A549 (cell line): ENCODE measurements around the gene PLEKHA4. TPM values are rescaled to one million over a fixed set of nuclear protein-coding genes. Genes with fewer than 3 reads are reported as not detected.
A peak's percentile ranks its signal among the peaks of the same experiment; 100 is the strongest.

ENCODE experiments used
- ATAC-seq, 2 experiments: fragments of 200-7000 bp in 1 of 2; fragments of >200 bp in 1 of 2; cut with Nextera tagmentation in 1 of 2; cut with Tn5 transposase in 1 of 2; 3 replicates each; pipeline versions ENCODE4 v1.8.0 to v1.9.1; 2018 to 2020; ENCODE audit warnings: mild to moderate bottlenecking in 1 of 2, moderate library complexity in 1 of 2
- CTCF ChIA-PET: fragments of 300-600 bp; sonication (Branson Sonifier 250); formaldehyde crosslinking; extraction: SDS; loops from one replicate; lab custom pipeline; 2021; ENCODE audit warnings: antibody characterized with exemption, inconsistent platforms; lab: Yijun Ruan, JAX
- POLR2A ChIA-PET: fragments of 350-600 bp; formaldehyde crosslinking; extraction: SDS; loops from one replicate; lab custom pipeline; 2021; ENCODE audit warnings: antibody characterized with exemption, inconsistent platforms; lab: Yijun Ruan, JAX
- DNase-seq, 2 experiments: peaks; one replicate each; pipeline versions ENCODE4 v3.0.0 to v3.0.0-alpha.2; 2011 to 2016; ENCODE audit warnings: low read depth in 1 of 2, low spot score in 1 of 2
- FAIRE-seq: peaks from 2 replicates; lab custom pipeline; 2011; peaks lifted over from hg19 to GRCh38; lab: Jason Lieb, UNC
- H3K27ac ChIP-seq, 2 experiments: fragments of >200 bp; sonication (Bioruptor Twin); formaldehyde crosslinking; 3 replicates each; pipeline ENCODE4 v1.5.1; 2016 to 2017
- H3K4me1 ChIP-seq: fragments of >200 bp; sonication (Bioruptor Twin); formaldehyde crosslinking; 3 replicates; pipeline ENCODE4 v1.6.1; 2016
- H3K4me2 ChIP-seq: fragments of >200 bp; sonication (Bioruptor Twin); formaldehyde crosslinking; 3 replicates; pipeline ENCODE4 v1.6.1; 2016
- H3K4me3 ChIP-seq: fragments of >200 bp; sonication (Bioruptor Twin); formaldehyde crosslinking; 3 replicates; pipeline ENCODE4 v1.5.1; 2016
- H3K9me3 ChIP-seq: fragments of >200 bp; sonication (Bioruptor Twin); formaldehyde crosslinking; 3 replicates; pipeline ENCODE4 v1.6.1; 2016
- ATOH8 ChIP-seq: fragments of 250-450 bp; sonication (Bioruptor Pico); IDR thresholded peaks from 2 replicates; pipeline ENCODE4 v1.5.0; 2020; ENCODE audit warnings: low read depth, mild to moderate bottlenecking, moderate library complexity
- BCL3 ChIP-seq: fragments of >200 bp; sonication (Bioruptor Twin); formaldehyde crosslinking; IDR thresholded peaks from 3 replicates; pipeline ENCODE4 v1.6.1; 2016
- CHD2 ChIP-seq: fragments of 150-350 bp; IDR thresholded peaks from 2 replicates; pipeline ENCODE4 v1.6.1; 2014; ENCODE audit warnings: low read length; ENCODE audit not compliant: partially characterized antibody
- EHF ChIP-seq: fragments of 250-450 bp; sonication (Bioruptor Pico); IDR thresholded peaks from 2 replicates; pipeline ENCODE4 v1.5.0; 2020; ENCODE audit warnings: mild to moderate bottlenecking
- EHMT2 ChIP-seq: fragments of 200-600 bp; sonication (generic); IDR thresholded peaks from 2 replicates; pipeline ENCODE4 v1.6.1; 2016; ENCODE audit warnings: antibody characterized with exemption, low read depth, mild to moderate bottlenecking, moderate library complexity
- EP300 ChIP-seq, 2 experiments: fragments of >200 bp; sonication (Bioruptor Twin); formaldehyde crosslinking; IDR thresholded peaks; 2 replicates in 1 of 2; 3 replicates in 1 of 2; pipeline ENCODE4 v1.6.1; 2016 to 2017
- FOSB ChIP-seq: fragments of 250-450 bp; sonication (Bioruptor Pico); IDR thresholded peaks from 2 replicates; pipeline ENCODE4 v1.5.0; 2020; ENCODE audit warnings: mild to moderate bottlenecking, moderate library complexity
- GATA3 ChIP-seq: IDR thresholded peaks from 2 replicates; pipeline ENCODE4 v1.6.1; 2012; ENCODE audit warnings: borderline replicate concordance
- HES2 ChIP-seq: fragments of >200 bp; sonication (Bioruptor Twin); formaldehyde crosslinking; IDR thresholded peaks from 2 replicates; pipeline ENCODE4 v1.6.1; 2016
- HEYL ChIP-seq: fragments of 250-450 bp; sonication (Bioruptor Pico); IDR thresholded peaks from 2 replicates; pipeline ENCODE4 v1.8.0; 2021; ENCODE audit warnings: mild to moderate bottlenecking, moderate library complexity
- HOXB13 ChIP-seq: fragments of 250-450 bp; sonication (Bioruptor Pico); IDR thresholded peaks from 2 replicates; pipeline ENCODE4 v1.5.0; 2020; ENCODE audit warnings: low read depth, mild to moderate bottlenecking, moderate library complexity
- JUN ChIP-seq, 2 experiments: fragments of >200 bp; sonication (Bioruptor Twin); formaldehyde crosslinking; IDR thresholded peaks; 2 replicates in 1 of 2; 3 replicates in 1 of 2; pipeline ENCODE4 v1.6.1; 2016 to 2017
- KDM1A ChIP-seq: fragments of 200-600 bp; sonication (generic); IDR thresholded peaks from 2 replicates; pipeline ENCODE4 v1.6.1; 2016; ENCODE audit warnings: low read depth, mild to moderate bottlenecking
- MAFK ChIP-seq: fragments of 450-650 bp; IDR thresholded peaks from 2 replicates; pipeline ENCODE4 v1.6.1; 2014; ENCODE audit not compliant: partially characterized antibody
- NFE2L2 ChIP-seq: fragments of 150-350 bp; conservative IDR thresholded peaks from 2 replicates; pipeline ENCODE4 v1.6.1; 2014; ENCODE audit warnings: low read length
- NPAS2 ChIP-seq: fragments of 250-450 bp; sonication (Bioruptor Pico); IDR thresholded peaks from 2 replicates; pipeline ENCODE4 v1.8.0; 2022; ENCODE audit warnings: mild to moderate bottlenecking, moderate library complexity, borderline replicate concordance
- NR3C1 ChIP-seq: fragments of >200 bp; sonication (Bioruptor Twin); formaldehyde crosslinking; IDR thresholded peaks from 3 replicates; pipeline ENCODE4 v1.6.1; 2017
- POLR2AphosphoS2 ChIP-seq: conservative IDR thresholded peaks from 2 replicates; pipeline ENCODE4 v1.6.1; 2012; ENCODE audit warnings: low read length, improper control_type of control experiment, inconsistent platforms
- RAD21 ChIP-seq, 2 experiments: fragments of >200 bp in 1 of 2; sonication (Bioruptor Twin) in 1 of 2; formaldehyde crosslinking in 1 of 2; IDR thresholded peaks in 1 of 2; conservative IDR thresholded peaks in 1 of 2; 2 replicates in 1 of 2; 3 replicates in 1 of 2; pipeline ENCODE4 v1.6.1; 2012 to 2018; ENCODE audit warnings: inconsistent platforms in 1 of 2
- RCOR1 ChIP-seq: fragments of 150-350 bp; IDR thresholded peaks from 2 replicates; pipeline ENCODE4 v1.6.1; 2014; ENCODE audit warnings: antibody characterized with exemption, low read length, low read depth
- REST ChIP-seq: fragments of 200-600 bp; sonication (generic); IDR thresholded peaks from 2 replicates; pipeline ENCODE4 v1.6.1; 2016; ENCODE audit warnings: antibody characterized with exemption, mild to moderate bottlenecking, moderate library complexity
- RFX5 ChIP-seq: fragments of 450-650 bp; IDR thresholded peaks from 2 replicates; pipeline ENCODE4 v1.7.1; 2014; ENCODE audit warnings: antibody characterized with exemption, mild to moderate bottlenecking, moderate library complexity
- RNF2 ChIP-seq: fragments of 200-600 bp; sonication (generic); IDR thresholded peaks from 2 replicates; pipeline ENCODE4 v1.6.1; 2016; ENCODE audit warnings: low read depth, mild to moderate bottlenecking, antibody characterized with exemption, moderate library complexity, borderline replicate concordance
- SMC3 ChIP-seq: fragments of >200 bp; sonication (Bioruptor Twin); formaldehyde crosslinking; IDR thresholded peaks from 3 replicates; pipeline ENCODE4 v1.6.1; 2018; ENCODE audit warnings: inconsistent platforms
- SREBF2 ChIP-seq: fragments of 450-650 bp; IDR thresholded peaks from 2 replicates; pipeline ENCODE4 v1.6.1; 2014; ENCODE audit warnings: mild to moderate bottlenecking, moderate library complexity
- TFCP2L1 ChIP-seq: fragments of 250-450 bp; sonication (Bioruptor Pico); IDR thresholded peaks from 2 replicates; pipeline ENCODE4 v1.5.0; 2021; ENCODE audit warnings: mild to moderate bottlenecking
- WGBS: methylation state at CpG from one replicate; pipeline ENCODE4 v1.1.6; 2017; ENCODE audit errors: missing lambda C conversion rate; 5-methylcytosine and 5-hydroxymethylcytosine counted together
- polyA plus RNA-seq, 4 experiments: library from polyadenylated mRNA; depleted of rRNA in 3 of 4; stranded (reverse); fragments of >200 nt; fragmentation: RNase III in 1 of 4; extraction: RNeasy Plus Mini Kit Qiagen cat#74134 plus additional on column Dnase treatment in 1 of 4; gene quantifications; 2 replicates in 3 of 4; 3 replicates in 1 of 4; pipeline ENCODE4 v1.2.3, GENCODE V29; 2011 to 2017
- TF ChIP-seq, protein P1 (sequence below): fragments of 450-650 bp; IDR thresholded peaks from 2 replicates; pipeline ENCODE4 v1.6.1; 2014; ENCODE audit warnings: antibody characterized with exemption
- TF ChIP-seq, protein P2 (sequence below): IDR thresholded peaks from 2 replicates; pipeline ENCODE4 v1.6.1; 2012

The PLEKHA4 gene
- polyA plus RNA-seq, 2 of the 4 experiments (the other 2 are of a cell fraction), result 0.34 to 0.46 TPM

DNA sequence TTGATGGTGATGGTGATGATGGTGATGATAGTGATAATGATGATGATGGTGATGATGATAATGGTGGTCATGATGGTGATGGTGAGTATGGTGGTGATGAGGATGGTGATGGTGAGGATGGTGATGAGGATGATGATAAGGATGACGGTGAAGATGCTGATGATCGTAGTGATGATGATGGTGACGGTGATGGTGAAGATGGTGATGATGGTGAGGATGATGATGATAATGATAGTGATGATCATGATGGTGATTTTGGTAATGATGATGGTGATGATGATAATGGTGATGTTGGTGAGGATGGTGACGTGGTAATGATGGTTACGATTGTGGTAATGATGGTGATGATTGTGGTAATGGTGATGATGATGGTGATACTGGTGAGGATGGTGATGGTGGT lies 46.8 kb downstream of the PLEKHA4 start:
- FAIRE-seq, result no peak
- no peak for ATAC-seq
- CTCF ChIA-PET, result interaction anchor here (1.1 to 4.0 kb wide), 6 partner anchors 11 to 34 kb away, joined by 3 to 21 read pairs (median 7); partner anchors contain the start of gene HSD17B14

DNA sequence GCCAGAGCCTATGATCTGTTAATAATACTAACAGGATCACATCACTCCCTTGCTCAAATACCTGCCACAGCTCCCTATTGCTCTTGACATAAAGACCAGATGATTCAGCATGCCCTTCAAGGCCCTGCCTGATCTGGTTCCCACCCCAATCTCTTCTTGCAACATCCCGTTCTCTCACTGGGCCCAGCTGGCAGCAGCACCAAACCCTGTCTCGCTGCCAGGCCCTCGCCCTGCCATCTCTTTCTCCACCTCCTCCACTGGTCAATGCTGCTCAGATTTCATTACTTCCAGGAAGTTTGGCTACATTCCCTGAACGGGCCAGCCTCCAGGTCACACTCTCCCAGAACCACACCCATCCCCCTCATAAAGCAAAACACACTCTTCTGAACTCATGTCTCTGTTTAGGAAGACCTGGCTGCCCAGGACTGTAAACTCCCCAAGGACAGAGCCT lies 49.0 kb downstream of the PLEKHA4 start:
- CTCF ChIA-PET, result interaction anchor here (0.9 to 4.5 kb wide), 7 partner anchors 14 to 151 kb away, joined by 3 to 23 read pairs (median 6); partner anchors contain the start of gene HSD17B14
- DNase-seq, result peak in 1 of 2 experiments; percentile 89
- H3K27ac ChIP-seq, result peak overlapping the region; percentile 52 to 78; a peak in 5 of 6 replicates
- POLR2A ChIA-PET, result interaction anchor here (0.9 to 1.1 kb wide), 3 partner anchors 9 to 53 kb away, joined by 3 read pairs; partner anchors contain the start of gene BCAT2
- H3K4me2 ChIP-seq, result peak overlapping the region; percentile 51
- peaks cover 33% of the 10 kb centered on the region for H3K4me1 ChIP-seq
- no peak overlapping the region for H3K4me3 ChIP-seq
- WGBS, result 11% methylated on average over 4 of the region's 4 CpGs
- no peaks in the 10 kb centered on the region for H3K9me3 ChIP-seq
- peak; percentile 43 for FAIRE-seq
- ATAC-seq, result peak; percentile 77 to 86
- TF ChIP-seq HES2 (no peak), FOSB (CRISPR knock-in tag) (no peak), MAFK (peak; percentile 53), CHD2 (no peak), REST (no peak), HOXB13 (no peak), NFE2L2 (no peak), EHF (CRISPR knock-in tag) (no peak), TFCP2L1 (CRISPR knock-in tag) (no peak), RCOR1 (no peak), BCL3 (no peak), SREBF2 (no peak), NR3C1 (no peak), JUN (IDR thresholded peaks at IDR 0.05) (peak in 1 of 2 experiments; percentile 40; a peak in 1 of 5 replicates)
- TF ChIP-seq, protein P1, sequence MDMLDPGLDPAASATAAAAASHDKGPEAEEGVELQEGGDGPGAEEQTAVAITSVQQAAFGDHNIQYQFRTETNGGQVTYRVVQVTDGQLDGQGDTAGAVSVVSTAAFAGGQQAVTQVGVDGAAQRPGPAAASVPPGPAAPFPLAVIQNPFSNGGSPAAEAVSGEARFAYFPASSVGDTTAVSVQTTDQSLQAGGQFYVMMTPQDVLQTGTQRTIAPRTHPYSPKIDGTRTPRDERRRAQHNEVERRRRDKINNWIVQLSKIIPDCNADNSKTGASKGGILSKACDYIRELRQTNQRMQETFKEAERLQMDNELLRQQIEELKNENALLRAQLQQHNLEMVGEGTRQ, result no peak

More for the DNA sequence above, 46.8 kb downstream of the PLEKHA4 start:
- no peak for DNase-seq
- POLR2A ChIA-PET, result no interaction called here
- Histone ChIP-seq H3K4me2 (no peak overlapping the region), H3K4me1 (peaks cover 20% of the 10 kb centered on the region), H3K27ac (no peak overlapping the region), H3K4me3 (no peak overlapping the region), H3K9me3 (no peaks in the 10 kb centered on the region)
- TF ChIP-seq HEYL (CRISPR knock-in tag) (no peak), POLR2AphosphoS2 (no peak), BCL3 (no peak), KDM1A (no peak), RAD21 (conservative IDR thresholded peaks at IDR 0.05 in 1 of 2, IDR thresholded peaks at IDR 0.05 in 1 of 2) (no peak), EHMT2 (no peak), NPAS2 (no peak), GATA3 (no peak), SMC3 (no peak), HES2 (no peak), NFE2L2 (no peak), EP300 (IDR thresholded peaks at IDR 0.05) (no peak), RFX5 (no peak), RNF2 (no peak), HOXB13 (no peak), ATOH8 (no peak)
- TF ChIP-seq, protein P1, result no peak
- TF ChIP-seq, protein P2, sequence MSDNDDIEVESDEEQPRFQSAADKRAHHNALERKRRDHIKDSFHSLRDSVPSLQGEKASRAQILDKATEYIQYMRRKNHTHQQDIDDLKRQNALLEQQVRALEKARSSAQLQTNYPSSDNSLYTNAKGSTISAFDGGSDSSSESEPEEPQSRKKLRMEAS, result no peak
- WGBS, result 74% methylated on average over 5 of the region's 5 CpGs
